ENCODE data around the gene CCZ1. TPM values are rescaled to one million over a fixed set of nuclear protein-coding genes. Genes with fewer than 3 reads are reported as not detected.
"Not testable (repeated sequence)": the region's sequence is repeated elsewhere in the genome, so short reads cannot be mapped to it uniquely, and the experiment has no call there.

CCZ1 gene
- total RNA-seq = 38.3 TPM
- polyA plus RNA-seq = 47.1 TPM

- not testable (repeated sequence) for H3K36me3 ChIP-seq (ENCODE audit: insufficient read depth); H3K4me1 ChIP-seq (ENCODE audit: insufficient read depth); H3K27ac ChIP-seq (ENCODE audit: low read depth)
- H3K4me3 ChIP-seq (ENCODE audit: low read depth, low read length) = peak within 1 kb of the TSS; percentile 45
- DNase-seq (ENCODE audit: extremely low spot score) = peak; percentile 0
- under 1% methylated on average over 22 of the region's 64 CpGs for WGBS
These were observed at the start of gene CCZ1 for GRCh38 chr7:5898480-5899224. CCZ1 (plus strand) TSS chr7:5898733; CDS start chr7:5898800, 67 bp downstream.

GRCh38 chr7:5850944-5851343, 47.6 kb upstream of the CCZ1 start:
- Histone ChIP-seq H3K4me1 (ENCODE audit: insufficient read depth) (no peaks in the 10 kb centered on the region), H3K36me3 (ENCODE audit: insufficient read depth) (no peaks in the 10 kb centered on the region), H3K4me3 (ENCODE audit: low read depth, low read length) (no peak overlapping the region), H3K27ac (ENCODE audit: low read depth) (no peak overlapping the region)
- DNase-seq (ENCODE audit: extremely low spot score) = no peak
- 90% methylated on average over 8 of the region's 8 CpGs for WGBS

- 71% methylated on average over 8 of the region's 8 CpGs for WGBS
- no peaks in the 10 kb centered on the region for H3K4me1 ChIP-seq (ENCODE audit: insufficient read depth)
- no peak overlapping the region for H3K4me3 ChIP-seq (ENCODE audit: low read depth, low read length)
- no peak overlapping the region for H3K27ac ChIP-seq (ENCODE audit: low read depth)
- H3K36me3 ChIP-seq (ENCODE audit: insufficient read depth) = no peaks in the 10 kb centered on the region
- no peak for DNase-seq (ENCODE audit: extremely low spot score)
These were observed 43.8 kb upstream of the CCZ1 start for GRCh38 chr7:5854738-5855137.

GRCh38 chr7:5857041-5857575, 41.4 kb upstream of the CCZ1 start:
- not testable (repeated sequence) for H3K36me3 ChIP-seq (ENCODE audit: insufficient read depth); DNase-seq (ENCODE audit: extremely low spot score); H3K4me3 ChIP-seq (ENCODE audit: low read depth, low read length); H3K4me1 ChIP-seq (ENCODE audit: insufficient read depth); H3K27ac ChIP-seq (ENCODE audit: low read depth)
- 76% methylated on average over 13 of the region's 13 CpGs for WGBS

- not testable (repeated sequence) for H3K4me3 ChIP-seq (ENCODE audit: low read depth, low read length); H3K27ac ChIP-seq (ENCODE audit: low read depth); H3K36me3 ChIP-seq (ENCODE audit: insufficient read depth); H3K4me1 ChIP-seq (ENCODE audit: insufficient read depth); DNase-seq (ENCODE audit: extremely low spot score)
- 85% methylated on average over 8 of the region's 8 CpGs for WGBS
These were observed 40.0 kb upstream of the CCZ1 start for GRCh38 chr7:5858494-5858893.

- not testable (repeated sequence) for H3K27ac ChIP-seq (ENCODE audit: low read depth); H3K4me3 ChIP-seq (ENCODE audit: low read depth, low read length); DNase-seq (ENCODE audit: extremely low spot score); H3K36me3 ChIP-seq (ENCODE audit: insufficient read depth); H3K4me1 ChIP-seq (ENCODE audit: insufficient read depth)
- 84% methylated on average over 5 of the region's 5 CpGs for WGBS
These were observed 37.3 kb upstream of the CCZ1 start for GRCh38 chr7:5861281-5861680.

GRCh38 chr7:5862753-5863366, 35.7 kb upstream of the CCZ1 start:
- WGBS = 71% methylated on average over 5 of the region's 5 CpGs
- H3K36me3 ChIP-seq (ENCODE audit: insufficient read depth); H3K4me1 ChIP-seq (ENCODE audit: insufficient read depth); DNase-seq (ENCODE audit: extremely low spot score); H3K4me3 ChIP-seq (ENCODE audit: low read depth, low read length); H3K27ac ChIP-seq (ENCODE audit: low read depth): not testable (repeated sequence)

GRCh38 chr7:5865279-5865931, 33.1 kb upstream of the CCZ1 start:
- 62% methylated on average over 9 of the region's 9 CpGs for WGBS
- H3K4me3 ChIP-seq (ENCODE audit: low read depth, low read length); H3K27ac ChIP-seq (ENCODE audit: low read depth); H3K4me1 ChIP-seq (ENCODE audit: insufficient read depth); DNase-seq (ENCODE audit: extremely low spot score); H3K36me3 ChIP-seq (ENCODE audit: insufficient read depth): not testable (repeated sequence)

- no peaks in the 10 kb centered on the region for H3K36me3 ChIP-seq (ENCODE audit: insufficient read depth)
- H3K4me1 ChIP-seq (ENCODE audit: insufficient read depth) = no peaks in the 10 kb centered on the region
- DNase-seq (ENCODE audit: extremely low spot score) = no peak
- no peak overlapping the region for H3K4me3 ChIP-seq (ENCODE audit: low read depth, low read length)
- 85% methylated on average over 6 of the region's 6 CpGs for WGBS
- no peak overlapping the region for H3K27ac ChIP-seq (ENCODE audit: low read depth)
These were observed 31.5 kb upstream of the CCZ1 start for GRCh38 chr7:5867060-5867459.

- not testable (repeated sequence) for DNase-seq (ENCODE audit: extremely low spot score); H3K27ac ChIP-seq (ENCODE audit: low read depth); H3K4me1 ChIP-seq (ENCODE audit: insufficient read depth); H3K36me3 ChIP-seq (ENCODE audit: insufficient read depth); H3K4me3 ChIP-seq (ENCODE audit: low read depth, low read length)
- WGBS = 70% methylated on average over 6 of the region's 6 CpGs
These were observed 29.6 kb upstream of the CCZ1 start for GRCh38 chr7:5868928-5869341.

- Histone ChIP-seq H3K27ac (ENCODE audit: low read depth) (no peak overlapping the region), H3K36me3 (ENCODE audit: insufficient read depth) (no peaks in the 10 kb centered on the region), H3K4me3 (ENCODE audit: low read depth, low read length) (no peak overlapping the region), H3K4me1 (ENCODE audit: insufficient read depth) (no peaks in the 10 kb centered on the region)
- DNase-seq (ENCODE audit: extremely low spot score) = no peak
- 87% methylated on average over 13 of the region's 13 CpGs for WGBS
These were observed 28.8 kb upstream of the CCZ1 start for GRCh38 chr7:5869691-5870090.

- Histone ChIP-seq H3K27ac (ENCODE audit: low read depth) (no peak overlapping the region), H3K4me3 (ENCODE audit: low read depth, low read length) (no peak overlapping the region), H3K4me1 (ENCODE audit: insufficient read depth) (no peaks in the 10 kb centered on the region), H3K36me3 (ENCODE audit: insufficient read depth) (no peaks in the 10 kb centered on the region)
- WGBS = 61% methylated on average over 2 of the region's 2 CpGs
- no peak for DNase-seq (ENCODE audit: extremely low spot score)
These were observed 28.2 kb upstream of the CCZ1 start for GRCh38 chr7:5870311-5870710.

GRCh38 chr7:5872326-5872725, 26.2 kb upstream of the CCZ1 start:
- H3K27ac ChIP-seq (ENCODE audit: low read depth) = no peak overlapping the region
- no peaks in the 10 kb centered on the region for H3K36me3 ChIP-seq (ENCODE audit: insufficient read depth)
- DNase-seq (ENCODE audit: extremely low spot score) = no peak
- WGBS = 38% methylated on average over 7 of the region's 7 CpGs
- no peak overlapping the region for H3K4me3 ChIP-seq (ENCODE audit: low read depth, low read length)
- H3K4me1 ChIP-seq (ENCODE audit: insufficient read depth) = no peaks in the 10 kb centered on the region

GRCh38 chr7:5879591-5879990, 18.9 kb upstream of the CCZ1 start:
- not testable (repeated sequence) for H3K4me3 ChIP-seq (ENCODE audit: low read depth, low read length); H3K4me1 ChIP-seq (ENCODE audit: insufficient read depth); DNase-seq (ENCODE audit: extremely low spot score); H3K36me3 ChIP-seq (ENCODE audit: insufficient read depth); H3K27ac ChIP-seq (ENCODE audit: low read depth)
- WGBS = 78% methylated on average over 3 of the region's 3 CpGs

All from urinary bladder (tissue), 4 donors.